Endothelial cell (in vitro differentiated cells): ENCODE measurements around the gene GSK3B. TPM values are rescaled to one million over a fixed set of nuclear protein-coding genes. Genes with fewer than 3 reads are reported as not detected.

Source experiments
- DNase-seq: peaks from one replicate; pipeline ENCODE4 v3.0.0; 2021; ENCODE audit warnings: low spot score
- H3K27ac Mint-ChIP-seq: one replicate; pipeline ENCODE4 v1.8.0; 2021; ENCODE audit warnings: mixed read lengths, inconsistent platforms; ENCODE audit not compliant: unreplicated experiment
- H3K27me3 Mint-ChIP-seq: one replicate; pipeline ENCODE4 v1.8.0; 2021; ENCODE audit warnings: mild to moderate bottlenecking, moderate library complexity, mixed read lengths, inconsistent platforms; ENCODE audit not compliant: unreplicated experiment
- H3K36me3 Mint-ChIP-seq: one replicate; pipeline ENCODE4 v1.8.0; 2021; ENCODE audit warnings: mild to moderate bottlenecking, low read depth, mixed read lengths, inconsistent platforms; ENCODE audit not compliant: unreplicated experiment
- H3K4me1 Mint-ChIP-seq: one replicate; pipeline ENCODE4 v1.8.0; 2021; ENCODE audit warnings: mild to moderate bottlenecking, mixed read lengths, inconsistent platforms; ENCODE audit not compliant: unreplicated experiment
- H3K4me3 Mint-ChIP-seq: one replicate; pipeline ENCODE4 v1.8.0; 2021; ENCODE audit warnings: mild to moderate bottlenecking, mixed read lengths, inconsistent platforms; ENCODE audit not compliant: unreplicated experiment
- H3K9me3 Mint-ChIP-seq: one replicate; pipeline ENCODE4 v1.8.0; 2021; ENCODE audit warnings: mixed read lengths, inconsistent platforms; ENCODE audit not compliant: unreplicated experiment
- total RNA-seq: library from RNA; stranded (reverse); fragmentation: NEBNext Ultra II Directional; extraction: Animal tissue kit (Norgen Biotek cat#: 25700); gene quantifications from one replicate; pipeline ENCODE4 v1.2.1, GENCODE V29; 2021; ENCODE audit not compliant: unreplicated experiment
- TF ChIP-seq, protein P1 (sequence below): fragments of 200-600 bp; sonication (generic); IDR thresholded peaks from one replicate; pipeline ENCODE4 v1.5.0; 2021; ENCODE audit warnings: antibody characterized with exemption; ENCODE audit not compliant: unreplicated experiment

GSK3B gene
- total RNA-seq, 1 donor from 2014 or later: 78.6 TPM

- no peak for DNase-seq
- Mint-ChIP-seq H3K9me3 (no peaks in the 10 kb centered on the region), H3K36me3 (no peaks in the 10 kb centered on the region), H3K4me1 (peaks cover 2% of the 10 kb centered on the region), H3K27ac (no peak overlapping the region), H3K4me3 (no peak overlapping the region), H3K27me3 (peaks cover 12% of the 10 kb centered on the region)
- TF ChIP-seq, protein P1, sequence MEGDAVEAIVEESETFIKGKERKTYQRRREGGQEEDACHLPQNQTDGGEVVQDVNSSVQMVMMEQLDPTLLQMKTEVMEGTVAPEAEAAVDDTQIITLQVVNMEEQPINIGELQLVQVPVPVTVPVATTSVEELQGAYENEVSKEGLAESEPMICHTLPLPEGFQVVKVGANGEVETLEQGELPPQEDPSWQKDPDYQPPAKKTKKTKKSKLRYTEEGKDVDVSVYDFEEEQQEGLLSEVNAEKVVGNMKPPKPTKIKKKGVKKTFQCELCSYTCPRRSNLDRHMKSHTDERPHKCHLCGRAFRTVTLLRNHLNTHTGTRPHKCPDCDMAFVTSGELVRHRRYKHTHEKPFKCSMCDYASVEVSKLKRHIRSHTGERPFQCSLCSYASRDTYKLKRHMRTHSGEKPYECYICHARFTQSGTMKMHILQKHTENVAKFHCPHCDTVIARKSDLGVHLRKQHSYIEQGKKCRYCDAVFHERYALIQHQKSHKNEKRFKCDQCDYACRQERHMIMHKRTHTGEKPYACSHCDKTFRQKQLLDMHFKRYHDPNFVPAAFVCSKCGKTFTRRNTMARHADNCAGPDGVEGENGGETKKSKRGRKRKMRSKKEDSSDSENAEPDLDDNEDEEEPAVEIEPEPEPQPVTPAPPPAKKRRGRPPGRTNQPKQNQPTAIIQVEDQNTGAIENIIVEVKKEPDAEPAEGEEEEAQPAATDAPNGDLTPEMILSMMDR: no peak
Observed at GRCh38 chr3:119808244-119808643, 286.0 kb downstream of the GSK3B start.

DNA sequence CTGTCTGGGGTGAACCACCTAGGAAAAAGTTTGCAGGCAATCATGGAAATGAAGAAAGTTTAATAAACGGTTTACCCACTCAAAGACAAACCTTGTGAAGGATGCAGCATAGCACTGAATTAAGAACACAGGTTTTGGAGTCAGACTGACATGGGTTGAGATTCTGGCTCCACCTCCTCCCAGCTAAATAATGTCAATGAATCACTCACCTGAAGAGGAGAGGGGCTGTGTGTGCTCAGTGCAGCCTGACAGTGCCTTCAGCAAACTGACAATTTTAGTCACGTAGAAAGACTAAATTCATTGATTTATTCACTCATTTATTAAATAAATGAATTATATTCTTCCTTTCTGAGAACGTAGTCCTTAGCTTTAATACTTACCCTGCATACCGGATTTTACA, 293.4 kb downstream of the GSK3B start:
- H3K36me3 Mint-ChIP-seq: no peaks in the 10 kb centered on the region
- H3K4me3 Mint-ChIP-seq: no peak overlapping the region
- H3K27me3 Mint-ChIP-seq: peaks cover 3% of the 10 kb centered on the region
- DNase-seq: no peak
- no peaks in the 10 kb centered on the region for H3K4me1 Mint-ChIP-seq
- no peaks in the 10 kb centered on the region for H3K9me3 Mint-ChIP-seq
- no peak overlapping the region for H3K27ac Mint-ChIP-seq
- TF ChIP-seq, protein P1: no peak

- H3K27ac Mint-ChIP-seq: no peak overlapping the region
- peaks cover 6% of the 10 kb centered on the region for H3K27me3 Mint-ChIP-seq
- TF ChIP-seq, protein P1: no peak
- no peaks in the 10 kb centered on the region for H3K36me3 Mint-ChIP-seq
- H3K9me3 Mint-ChIP-seq: no peaks in the 10 kb centered on the region
- no peak overlapping the region for H3K4me3 Mint-ChIP-seq
- H3K4me1 Mint-ChIP-seq: peaks cover 6% of the 10 kb centered on the region
- no peak for DNase-seq
Observed at GRCh38 chr3:119796785-119797184, 297.5 kb downstream of the GSK3B start.

- no peak for DNase-seq
- TF ChIP-seq, protein P1: no peak
- Mint-ChIP-seq H3K4me1 (peaks cover 6% of the 10 kb centered on the region), H3K36me3 (no peaks in the 10 kb centered on the region), H3K27me3 (peaks cover 6% of the 10 kb centered on the region), H3K9me3 (no peaks in the 10 kb centered on the region), H3K27ac (no peak overlapping the region), H3K4me3 (no peak overlapping the region)
Observed at GRCh38 chr3:119796368-119796767, 297.9 kb downstream of the GSK3B start.

DNA sequence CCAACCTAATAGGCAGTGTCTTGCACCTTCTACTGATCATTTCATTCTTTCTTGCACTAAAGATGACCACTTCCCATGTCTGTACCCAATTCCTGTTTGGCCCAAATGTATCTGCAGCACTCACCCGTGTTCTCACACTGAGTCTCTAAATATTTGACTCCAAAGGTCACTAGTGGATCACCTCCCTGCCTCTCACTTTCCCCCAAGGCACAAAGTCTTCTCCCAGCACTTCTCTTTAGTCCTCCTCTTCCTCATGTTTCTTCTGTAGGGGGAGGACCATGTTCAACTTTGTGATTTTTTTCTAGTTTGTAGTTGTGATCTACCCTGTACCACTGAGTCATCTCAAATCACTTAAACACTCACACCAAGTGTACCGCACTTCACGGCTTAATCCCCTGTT, 298.4 kb downstream of the GSK3B start:
- Mint-ChIP-seq H3K4me1 (peaks cover 6% of the 10 kb centered on the region), H3K4me3 (no peak overlapping the region), H3K9me3 (no peaks in the 10 kb centered on the region), H3K36me3 (no peaks in the 10 kb centered on the region), H3K27me3 (peaks cover 6% of the 10 kb centered on the region), H3K27ac (no peak overlapping the region)
- TF ChIP-seq, protein P1: no peak
- DNase-seq: no peak
